ENCODE results near the gene RETREG3.

DNA sequence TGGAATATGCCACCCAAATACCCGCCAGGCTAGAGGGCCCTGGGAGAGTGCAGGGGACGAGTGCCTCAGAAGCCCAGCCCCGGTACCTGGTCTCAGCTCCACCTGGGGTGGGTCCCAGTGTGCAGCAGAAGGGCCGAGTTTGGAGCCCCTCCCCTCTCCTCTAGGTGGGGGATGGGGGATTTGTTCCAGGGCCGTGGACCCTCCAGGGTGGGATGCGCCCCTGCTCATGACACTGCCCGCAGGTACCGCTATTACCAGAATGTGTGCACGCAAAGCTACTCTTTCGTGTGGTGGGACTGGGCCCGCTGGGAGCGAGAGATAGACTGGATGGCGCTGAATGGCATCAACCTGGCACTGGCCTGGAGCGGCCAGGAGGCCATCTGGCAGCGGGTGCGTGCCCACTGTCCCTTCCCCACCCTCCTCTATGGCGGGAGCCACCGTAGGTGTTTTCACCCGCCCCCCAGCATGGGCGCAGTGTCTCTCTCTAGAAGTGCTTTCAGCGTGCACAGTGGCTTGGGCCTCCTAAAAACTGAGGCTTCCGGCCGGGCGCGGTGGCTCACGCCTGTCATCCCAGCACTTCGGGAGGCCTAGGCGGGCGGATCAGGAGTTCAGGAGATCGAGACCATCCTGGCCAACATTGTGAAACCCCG, 71.9 kb downstream of the RETREG3 start:
- no peak for TF ChIP-seq POLR2A (IDR thresholded peaks at IDR 0.05)
- no peak for TF ChIP-seq CTCF (IDR thresholded peaks at IDR 0.05)

All from body of pancreas (tissue), 4 donors.